Measurements from ENCODE around the gene GRAMD2A. TPM values are rescaled to one million over a fixed set of nuclear protein-coding genes. Genes with fewer than 3 reads are reported as not detected.

GRAMD2A gene
- total and polyA plus RNA-seq, 7 donors, result 0.16 to 4.3 (median 1.6) TPM; not detected in 1

DNA sequence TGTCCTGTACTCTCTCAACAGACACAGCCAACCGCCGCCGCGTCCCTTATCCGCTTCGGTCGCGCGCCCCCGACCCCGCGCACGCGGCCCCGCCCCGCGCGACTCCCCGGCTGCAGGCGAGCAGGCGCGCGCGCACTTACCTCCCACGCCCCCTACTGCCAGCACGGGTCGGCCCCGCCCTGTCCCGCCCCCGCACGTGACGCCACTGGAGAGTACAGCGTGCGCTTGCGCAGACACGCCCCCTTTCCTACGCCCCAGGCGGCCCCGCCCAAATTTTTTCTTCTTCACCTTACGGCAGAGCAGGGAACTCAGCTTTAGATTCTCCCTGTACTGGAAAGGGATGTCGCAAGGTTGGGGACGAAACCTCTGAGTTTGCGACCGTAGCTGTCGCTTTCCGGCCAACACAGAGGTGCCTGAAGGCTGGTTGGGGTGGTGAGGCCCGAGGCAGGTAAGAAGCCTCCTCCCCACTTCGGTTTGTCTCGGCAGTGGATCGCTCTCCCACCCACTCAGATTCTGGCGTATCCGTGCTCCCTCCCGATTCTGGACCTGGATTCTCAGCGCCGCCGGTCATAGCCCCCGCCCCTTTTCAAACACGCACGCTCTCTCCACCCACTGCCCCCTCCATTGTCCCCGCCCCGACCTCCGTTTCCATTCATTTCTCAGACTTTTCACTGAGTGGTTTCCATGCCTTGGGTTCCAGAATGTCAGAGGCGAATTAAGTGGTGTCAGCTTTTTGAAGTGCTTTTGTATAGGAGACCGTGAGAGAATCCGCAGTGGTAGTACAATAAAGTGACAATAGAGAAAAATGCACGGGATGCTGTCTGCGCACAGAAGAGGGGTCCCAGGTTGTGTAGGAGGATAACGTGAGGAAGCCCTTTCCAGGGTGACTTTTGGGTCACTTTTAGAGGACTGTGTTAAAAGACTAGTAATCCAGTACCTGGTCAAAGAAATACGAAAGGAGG lies 79.3 kb downstream of the GRAMD2A start, which contains the start of the genes MYO9A and SENP8:
TSS of gene MYO9A (minus strand) at position 134 of the 962 bp plus-strand sequence. CDS start 71,587 bp downstream, outside the sequence.
TSS of gene SENP8 (plus strand) at position 387 of the 962 bp plus-strand sequence. CDS start 21,221 bp downstream, outside the sequence.
- TF ChIP-seq POLR2AphosphoS5 (IDR thresholded peaks at IDR 0.05) (peak; percentile 5 to 94 (median 70)), EP300 (IDR thresholded peaks at IDR 0.05) (peak in 1 of 4 donors; percentile 10)
- TF ChIP-seq, protein P1, sequence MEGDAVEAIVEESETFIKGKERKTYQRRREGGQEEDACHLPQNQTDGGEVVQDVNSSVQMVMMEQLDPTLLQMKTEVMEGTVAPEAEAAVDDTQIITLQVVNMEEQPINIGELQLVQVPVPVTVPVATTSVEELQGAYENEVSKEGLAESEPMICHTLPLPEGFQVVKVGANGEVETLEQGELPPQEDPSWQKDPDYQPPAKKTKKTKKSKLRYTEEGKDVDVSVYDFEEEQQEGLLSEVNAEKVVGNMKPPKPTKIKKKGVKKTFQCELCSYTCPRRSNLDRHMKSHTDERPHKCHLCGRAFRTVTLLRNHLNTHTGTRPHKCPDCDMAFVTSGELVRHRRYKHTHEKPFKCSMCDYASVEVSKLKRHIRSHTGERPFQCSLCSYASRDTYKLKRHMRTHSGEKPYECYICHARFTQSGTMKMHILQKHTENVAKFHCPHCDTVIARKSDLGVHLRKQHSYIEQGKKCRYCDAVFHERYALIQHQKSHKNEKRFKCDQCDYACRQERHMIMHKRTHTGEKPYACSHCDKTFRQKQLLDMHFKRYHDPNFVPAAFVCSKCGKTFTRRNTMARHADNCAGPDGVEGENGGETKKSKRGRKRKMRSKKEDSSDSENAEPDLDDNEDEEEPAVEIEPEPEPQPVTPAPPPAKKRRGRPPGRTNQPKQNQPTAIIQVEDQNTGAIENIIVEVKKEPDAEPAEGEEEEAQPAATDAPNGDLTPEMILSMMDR (IDR thresholded peaks at IDR 0.05), result no peak
- Histone ChIP-seq H3K4me1 (peaks cover 0 to 43% (median 36%) of the 10 kb centered on the region in 4 donors), H3K27ac (peak within 1 kb of the TSS; percentile 92 to 98 (median 94)), H3K4me3 (peak within 1 kb of the TSS; percentile 71 to 93 (median 80)), H3K27me3 (no peaks in the 10 kb centered on the region), H3K36me3 (no peaks in the 10 kb centered on the region), H3K9me3 (no peaks in the 10 kb centered on the region)
- DNase-seq, result peak; percentile 98
- WGBS, 2 donors, result 1% methylated on average over 69 of the region's 69 CpGs
- intact Hi-C loops (cut with DNase I), result loop anchor here (5.0 kb wide), 3 partner anchors 154 to 664 kb away; partner anchors contain the start of genes ADPGK, ARIH1 and PARP6

DNA sequence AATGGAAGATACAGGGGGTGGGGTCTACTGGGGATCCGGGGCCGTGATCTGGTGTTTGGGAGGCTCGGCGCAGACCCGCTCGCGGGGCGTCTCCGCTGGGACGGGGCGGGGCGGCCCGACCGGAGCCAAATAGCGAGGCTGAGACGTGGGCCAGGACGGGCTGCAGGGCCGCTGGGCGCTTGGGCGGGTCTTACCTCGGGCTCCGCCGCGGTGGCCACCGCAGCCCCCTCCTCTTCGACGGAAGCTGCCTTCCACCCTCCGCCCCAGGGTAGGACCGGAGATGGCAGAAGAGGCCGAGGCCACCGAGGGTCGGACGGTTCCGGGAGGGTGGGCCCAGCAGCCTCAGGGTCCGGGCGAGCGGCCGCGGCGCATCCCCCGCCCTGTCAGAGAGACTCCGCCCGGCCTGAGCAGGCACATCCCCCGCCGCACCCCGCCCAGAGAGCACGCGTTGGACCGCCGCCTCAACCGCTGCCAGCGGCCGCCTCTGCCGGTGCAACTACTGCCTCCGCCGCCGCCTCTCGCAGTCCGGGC lies 80.0 kb downstream of the GRAMD2A start:
- intact Hi-C loops (cut with DNase I), result loop anchor here (2.0 to 5.0 kb wide), 4 partner anchors 37 to 665 kb away; partner anchors contain the start of genes ADPGK, ARIH1 and PARP6
- H3K4me1 ChIP-seq, result peaks cover 0 to 48% (median 40%) of the 10 kb centered on the region in 4 donors
- peak overlapping the region; percentile 92 to 98 (median 94) for H3K27ac ChIP-seq
- peak; percentile 95 for DNase-seq
- H3K36me3 ChIP-seq, result no peaks in the 10 kb centered on the region
- H3K27me3 ChIP-seq, result no peaks in the 10 kb centered on the region
- peak overlapping the region; percentile 71 to 93 (median 80) for H3K4me3 ChIP-seq
- TF ChIP-seq POLR2AphosphoS5 (IDR thresholded peaks at IDR 0.05) (peak; percentile 49 to 85 (median 66)), EP300 (IDR thresholded peaks at IDR 0.05) (no peak), POLR2A (IDR thresholded peaks at IDR 0.05) (peak in 1 of 2 donors; percentile 49)
- TF ChIP-seq, protein P1 (IDR thresholded peaks at IDR 0.05), result no peak
- 0% methylated on average over 59 of the region's 59 CpGs for WGBS, 2 donors
- H3K9me3 ChIP-seq, result no peaks in the 10 kb centered on the region

DNA sequence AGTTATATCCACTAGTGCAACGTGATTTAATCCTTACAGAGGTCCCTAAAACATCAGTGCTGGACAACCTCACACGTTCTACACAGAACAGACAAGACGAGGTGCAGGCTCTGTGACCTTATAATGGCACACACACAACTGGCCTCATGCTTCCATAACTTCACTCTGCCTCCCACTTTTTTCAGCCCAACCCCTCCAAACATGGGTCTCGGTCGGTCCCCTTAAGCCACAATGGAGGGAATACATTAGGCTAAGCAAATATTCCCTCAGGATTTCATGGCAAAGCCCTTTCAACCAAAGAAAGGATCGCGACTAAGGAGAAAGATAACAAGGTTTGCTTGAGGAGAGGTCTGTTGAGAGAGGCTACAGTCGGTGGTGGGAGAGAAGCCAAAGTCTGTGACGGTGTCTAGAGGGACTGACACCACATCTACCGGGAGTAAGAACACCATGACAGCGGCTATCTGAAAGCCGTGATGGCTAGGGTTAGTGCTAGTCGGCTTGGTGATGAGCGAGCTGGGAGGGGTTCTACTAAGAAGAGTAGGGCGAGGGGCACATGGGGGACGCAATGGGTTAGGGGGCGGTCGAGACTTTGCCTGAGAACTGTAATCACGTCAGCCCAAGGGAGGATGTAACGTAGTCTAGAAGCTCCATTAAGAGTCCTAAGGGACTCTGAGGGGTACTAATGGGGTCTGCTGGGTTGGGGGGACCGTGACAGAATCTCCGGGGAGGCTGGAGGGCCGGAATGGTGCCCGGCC lies 80.7 kb downstream of the GRAMD2A start:
- Histone ChIP-seq H3K4me3 (peak overlapping the region; percentile 71 to 93 (median 80)), H3K27me3 (no peaks in the 10 kb centered on the region), H3K4me1 (peaks cover 0 to 55% (median 43%) of the 10 kb centered on the region in 4 donors), H3K27ac (peak overlapping the region; percentile 92 to 98 (median 94)), H3K9me3 (no peaks in the 10 kb centered on the region), H3K36me3 (no peaks in the 10 kb centered on the region)
- 1 to 4% methylated on average over 24 of the region's 24 CpGs for WGBS, 2 donors
- intact Hi-C loops (cut with DNase I), result loop anchor here (2.0 to 5.0 kb wide), 4 partner anchors 38 to 665 kb away; partner anchors contain the start of genes ADPGK, ARIH1 and PARP6
- DNase-seq, result peak; percentile 75
- TF ChIP-seq, protein P1 (IDR thresholded peaks at IDR 0.05), result no peak
- peak in 1 of 4 donors; percentile 49 for TF ChIP-seq POLR2AphosphoS5 (IDR thresholded peaks at IDR 0.05)

DNA sequence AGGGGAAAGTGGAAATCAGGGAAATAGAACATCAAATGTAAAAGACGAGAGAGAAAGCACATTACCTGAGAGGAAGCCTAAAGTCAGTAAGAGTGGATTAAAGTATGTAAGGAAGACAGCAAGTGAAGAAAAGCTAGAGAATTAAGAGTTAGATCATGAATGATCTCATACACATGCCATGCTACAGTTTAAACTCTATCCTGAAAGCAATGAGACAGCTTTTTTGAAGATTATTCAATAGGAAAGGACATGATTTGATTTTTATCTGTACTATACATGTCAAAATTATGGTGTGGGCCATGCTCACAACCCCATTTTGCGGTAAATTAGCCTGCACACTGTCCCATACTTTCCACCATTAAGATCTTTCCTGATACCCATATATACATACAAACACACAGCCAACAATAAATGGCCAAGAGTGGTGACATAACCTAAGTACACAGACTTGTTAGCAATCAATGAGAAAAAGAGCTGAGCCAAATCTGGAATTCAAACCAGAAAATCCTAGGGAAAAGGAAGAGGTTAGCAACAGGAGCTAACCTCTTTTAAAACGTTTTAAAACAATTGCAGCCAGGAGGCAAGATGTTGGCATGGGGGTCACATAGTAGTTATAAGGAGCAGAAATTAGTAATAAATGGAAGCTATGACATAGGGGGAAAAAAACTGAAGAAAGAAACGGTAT lies 84.1 kb downstream of the GRAMD2A start:
- TF ChIP-seq POLR2A (IDR thresholded peaks at IDR 0.05) (no peak), POLR2AphosphoS5 (IDR thresholded peaks at IDR 0.05) (no peak), EP300 (IDR thresholded peaks at IDR 0.05) (no peak)
- TF ChIP-seq, protein P1 (IDR thresholded peaks at IDR 0.05), result no peak
- Histone ChIP-seq H3K27ac (peak overlapping the region in 1 of 4 donors; percentile 28), H3K4me1 (peaks cover 0 to 58% (median 39%) of the 10 kb centered on the region in 4 donors), H3K4me3 (no peak overlapping the region), H3K36me3 (no peaks in the 10 kb centered on the region), H3K27me3 (no peaks in the 10 kb centered on the region), H3K9me3 (no peaks in the 10 kb centered on the region)
- no peak for DNase-seq
- WGBS, 2 donors, result 85 to 90% methylated on average over 4 of the region's 4 CpGs
- intact Hi-C loops (cut with DNase I), result no loop called here
